ENCODE results near the gene FEZF1.
"Not testable (repeated sequence)": the region's sequence is repeated elsewhere in the genome, so short reads cannot be mapped to it uniquely, and the experiment has no call there.

The FEZF1 gene

GRCh38 chr7:122306320-122307227, 2.0 kb upstream of the FEZF1 start:
- no peak for DNase-seq

DNA sequence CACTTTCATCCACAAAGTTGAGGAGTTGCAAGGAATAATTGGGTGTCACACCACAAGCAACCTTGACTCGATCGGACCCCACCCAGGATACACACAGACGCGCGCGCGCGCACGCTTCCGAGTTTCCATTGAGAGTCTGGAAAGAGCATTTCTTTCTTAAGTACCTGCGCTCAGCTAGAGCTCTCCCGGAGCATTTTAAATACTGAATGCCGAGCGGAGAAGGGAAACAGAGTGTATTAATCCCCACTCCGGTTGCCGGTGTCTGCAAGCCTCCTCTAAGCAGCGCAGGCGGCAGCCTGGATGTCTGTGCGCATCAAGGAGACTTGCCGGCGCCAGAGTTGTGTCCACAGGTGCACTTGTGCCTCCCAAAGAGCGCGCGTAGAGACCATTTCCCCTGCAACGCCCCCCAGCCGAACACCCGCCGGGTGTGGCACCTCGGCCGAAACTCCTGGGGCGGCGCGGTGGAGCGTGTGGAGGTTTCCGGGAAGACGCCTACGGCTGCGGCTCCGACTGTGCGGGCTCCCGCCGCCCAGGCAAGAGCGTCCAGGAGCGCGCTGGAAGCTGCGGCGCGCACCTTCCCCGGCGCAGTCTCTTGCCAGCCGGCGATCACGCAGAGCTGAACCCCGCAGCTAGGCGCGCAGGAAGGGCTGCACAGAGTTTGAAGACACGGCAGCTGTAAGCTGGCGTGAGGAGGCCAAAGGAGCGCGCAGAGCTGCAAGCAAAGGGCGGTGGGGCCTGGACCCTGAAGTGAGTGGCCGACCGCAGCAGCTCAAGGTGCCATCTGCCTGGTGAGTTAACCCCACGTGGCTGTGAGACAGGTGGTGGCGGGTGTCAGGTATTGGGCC, 1.1 kb upstream of the FEZF1 start:
- no peak for DNase-seq

GRCh38 chr7:122304996-122305421, 459 bp upstream of the FEZF1 start:
- DNase-seq = no peak

DNA sequence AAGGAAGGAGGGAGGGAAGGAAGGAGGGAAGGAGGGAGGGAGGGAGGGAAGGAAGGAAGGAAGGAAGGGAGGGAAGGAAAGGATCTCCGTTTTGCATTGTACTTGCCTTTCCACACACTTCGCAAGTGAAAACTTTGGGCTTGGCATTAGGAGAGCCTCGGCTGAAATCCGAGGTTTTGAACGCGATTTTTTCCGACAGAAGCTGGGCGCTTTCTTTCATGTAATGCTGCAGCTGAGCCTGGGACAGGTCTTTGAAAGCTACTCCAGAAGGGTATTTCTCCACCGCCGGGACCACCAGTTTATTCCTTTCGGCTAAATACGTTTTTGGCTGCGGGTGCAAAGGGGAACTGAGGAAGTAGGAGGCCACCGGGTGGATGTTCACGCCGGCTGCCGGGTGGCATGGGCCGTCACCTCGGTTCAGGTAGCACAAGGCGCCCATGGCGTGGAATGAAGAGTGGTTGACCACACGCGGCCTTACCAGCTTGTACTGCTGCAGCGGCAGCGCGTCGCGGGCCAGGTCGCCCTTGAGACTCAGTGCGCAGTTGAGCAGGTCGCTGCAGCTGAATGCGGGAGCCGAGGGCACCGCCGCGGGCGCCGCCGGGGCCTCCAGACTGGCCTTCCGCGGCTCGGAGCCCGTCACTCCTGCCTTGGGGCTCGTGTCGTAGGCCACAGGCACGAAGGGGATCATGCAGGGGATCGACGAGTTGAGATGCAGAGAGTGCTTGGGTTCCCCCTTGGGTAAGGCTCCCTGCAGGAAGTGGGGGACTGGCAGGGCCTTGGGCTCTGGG, 825 bp downstream of the FEZF1 start:
- DNase-seq = no peak

DNA sequence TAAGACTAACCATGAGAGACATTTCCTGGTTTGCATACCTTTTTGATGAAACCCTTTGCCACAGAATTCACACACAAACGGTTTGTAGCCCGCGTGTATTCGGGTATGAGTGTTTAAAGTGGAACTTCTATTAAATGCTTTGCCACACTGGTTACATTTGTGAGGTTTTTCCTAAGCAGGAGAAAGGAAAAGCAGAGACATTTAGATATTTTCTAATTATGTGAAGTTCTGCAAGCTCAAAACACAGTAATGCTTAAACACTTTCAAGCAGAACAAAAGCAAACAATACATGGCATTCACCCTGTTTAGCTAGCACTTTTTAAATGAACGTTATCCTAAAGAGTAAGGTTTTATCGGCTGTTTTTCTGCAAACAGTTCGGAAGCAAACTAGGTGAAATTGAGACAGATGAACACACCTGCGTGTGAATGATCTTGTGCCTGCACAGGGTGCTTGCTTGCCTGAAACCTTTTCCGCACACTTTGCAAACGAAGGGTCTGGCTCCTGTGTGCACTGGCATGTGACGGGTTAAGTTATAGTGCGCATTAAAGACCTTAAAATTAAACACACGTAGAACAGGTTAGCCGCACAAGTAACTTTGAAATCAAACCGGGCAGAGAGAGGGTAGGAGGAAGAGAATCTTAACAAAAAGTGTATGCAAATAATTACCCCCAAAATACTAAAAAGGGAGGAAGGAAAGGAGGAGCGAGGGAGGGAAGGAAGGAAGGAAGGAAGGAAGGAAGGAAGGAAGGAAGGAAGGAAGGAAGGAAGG, 1.6 kb downstream of the FEZF1 start:
- no peak for DNase-seq

GRCh38 chr7:122301858-122302760, 2.4 kb downstream of the FEZF1 start:
- no peak for DNase-seq

DNA sequence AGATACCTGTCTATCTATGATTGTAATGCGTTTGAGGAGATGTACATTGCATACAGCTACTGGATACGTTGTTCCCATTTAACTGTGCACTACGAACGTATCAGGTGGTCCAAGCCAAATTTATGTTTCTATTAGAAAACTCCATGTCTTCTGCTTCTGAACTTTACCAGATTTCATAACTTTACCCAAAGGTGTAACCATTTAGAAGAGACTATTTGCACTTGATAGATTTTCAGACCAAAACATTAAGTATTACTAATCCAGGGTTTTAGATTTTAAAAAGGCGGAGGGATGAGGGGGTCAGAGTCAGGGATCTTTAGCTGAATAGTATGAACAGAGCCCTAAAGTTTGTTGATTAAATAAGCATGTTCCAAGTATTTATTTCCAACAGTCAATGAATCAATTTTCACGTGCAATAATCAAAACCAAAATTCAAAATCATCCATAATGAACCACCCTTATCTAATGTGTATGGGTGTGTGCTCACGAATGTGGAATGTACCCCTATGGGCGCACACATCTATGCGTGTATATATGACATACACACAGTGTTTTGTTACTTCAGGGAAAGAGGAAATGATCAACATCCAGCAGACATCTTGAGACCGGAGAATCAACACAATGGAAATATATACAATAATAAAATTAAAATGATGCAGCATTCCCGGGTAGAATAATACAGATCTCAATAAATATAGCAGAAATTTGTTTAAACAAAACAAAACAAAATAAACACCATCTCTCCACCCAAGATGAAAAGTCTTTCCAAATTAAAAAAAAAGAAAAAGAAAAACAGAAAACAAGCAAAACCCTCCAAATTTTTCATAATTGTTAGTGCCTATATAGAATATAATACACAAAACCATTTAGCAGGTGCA, 3.4 kb downstream of the FEZF1 start:
- DNase-seq = no peak

- DNase-seq = no peak
Observed at GRCh38 chr7:122300211-122300932, 4.2 kb downstream of the FEZF1 start.

GRCh38 chr7:122299624-122300210, 4.8 kb downstream of the FEZF1 start:
- DNase-seq = no peak

- DNase-seq = no peak
Observed at GRCh38 chr7:122298618-122299017, 5.9 kb downstream of the FEZF1 start.

- DNase-seq = no peak
Observed at GRCh38 chr7:122298131-122298530, 6.4 kb downstream of the FEZF1 start.

- DNase-seq = no peak
Observed at GRCh38 chr7:122291189-122291588, 13.4 kb downstream of the FEZF1 start.

- DNase-seq = no peak
Observed at GRCh38 chr7:122290476-122290875, 14.1 kb downstream of the FEZF1 start.

DNA sequence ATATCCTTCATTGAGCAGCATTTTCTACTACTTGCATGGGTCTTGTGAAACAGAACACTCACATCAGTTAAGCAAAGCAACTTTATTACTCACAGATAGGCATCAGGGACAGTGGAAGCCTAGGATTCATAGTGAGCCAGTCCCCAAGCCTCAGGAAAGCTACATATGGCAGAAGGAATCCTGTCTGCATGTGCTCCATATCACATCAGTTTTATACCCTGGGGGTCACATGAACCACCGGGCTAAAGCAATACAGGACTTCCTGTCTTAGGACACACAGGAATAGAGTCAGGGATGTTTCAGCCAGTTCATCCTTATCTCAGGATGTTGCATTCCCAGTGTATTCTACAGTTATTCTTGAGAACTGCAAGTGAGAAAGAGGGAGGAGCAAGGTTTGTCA, 15.1 kb downstream of the FEZF1 start:
- DNase-seq = no peak

- DNase-seq = not testable (repeated sequence)
Observed at GRCh38 chr7:122284608-122285007, 19.9 kb downstream of the FEZF1 start.

- no peak for DNase-seq
Observed at GRCh38 chr7:122273117-122273516, 31.4 kb downstream of the FEZF1 start.

- no peak for DNase-seq
Observed at GRCh38 chr7:122269241-122269640, 35.3 kb downstream of the FEZF1 start.

DNA sequence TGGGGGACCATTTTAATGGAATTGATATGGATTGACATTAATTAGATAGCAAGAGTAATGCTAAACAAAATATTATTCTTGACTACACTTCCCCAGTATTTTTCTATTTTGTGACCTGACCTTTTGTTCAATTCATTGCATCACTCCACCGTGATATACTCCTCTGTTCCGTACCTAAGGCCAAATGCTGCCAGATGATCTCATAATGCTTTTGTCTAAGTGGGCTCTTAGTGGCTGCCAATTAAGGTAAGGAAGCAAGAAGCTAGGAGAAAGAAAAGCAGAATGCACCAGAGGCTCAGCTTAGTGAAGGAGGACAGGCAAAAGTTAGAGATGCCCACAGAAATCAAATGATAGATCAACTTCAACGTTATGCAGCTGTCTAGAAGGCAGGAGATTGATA, 36.4 kb downstream of the FEZF1 start:
- DNase-seq = no peak

GRCh38 chr7:122262246-122262645, 42.3 kb downstream of the FEZF1 start:
- no peak for DNase-seq
